HepG2 (cell line): ENCODE results near the gene CARS2. TPM values are rescaled to one million over a fixed set of nuclear protein-coding genes. Genes with fewer than 3 reads are reported as not detected.

ENCODE experiments used
- HNRNPL ChIP-seq: fragments of 200-400 bp; formaldehyde crosslinking; IDR thresholded peaks from 2 replicates; pipeline ENCODE4 v1.6.1; 2017; ENCODE audit warnings: mild to moderate bottlenecking, low read depth, low read length
- JUND ChIP-seq: sonication (generic); formaldehyde crosslinking; IDR thresholded peaks from 2 replicates; pipeline ENCODE4 v1.8.0; 2022; ENCODE audit warnings: mild to moderate bottlenecking, missing genetic modification reagents
- MED1 ChIP-seq: sonication (generic); formaldehyde crosslinking; IDR thresholded peaks from 2 replicates; pipeline ENCODE4 v1.4.0; 2020; ENCODE audit warnings: missing genetic modification reagents
- RBM22 ChIP-seq: fragments of 200-400 bp; formaldehyde crosslinking; optimal IDR thresholded peaks from 2 replicates; pipeline ENCODE3; 2017; ENCODE audit warnings: mild to moderate bottlenecking, low read length, moderate library complexity
- SOX13 ChIP-seq, 3 experiments: fragments of 450-650 bp in 1 of 3; sonication (generic) in 1 of 3; formaldehyde crosslinking in 1 of 3; IDR thresholded peaks in 2 of 3; conservative IDR thresholded peaks in 1 of 3; 2 replicates each; pipeline versions ENCODE4 v1.5.0 to v1.6.1; 2016 to 2020; ENCODE audit warnings: antibody characterized with exemption in 1 of 3, mild to moderate bottlenecking in 1 of 3, missing compliant biosample characterization in 1 of 3, missing genetic modification reagents in 1 of 3, moderate library complexity in 1 of 3
- SP2 ChIP-seq: sonication (generic); formaldehyde crosslinking; IDR thresholded peaks from 2 replicates; pipeline ENCODE4 v1.5.1; 2020; ENCODE audit warnings: mild to moderate bottlenecking, missing genetic modification reagents
- SP5 ChIP-seq: IDR thresholded peaks from 2 replicates; pipeline ENCODE4 v1.6.1; 2016; ENCODE audit warnings: low read depth, borderline replicate concordance
- YEATS4 ChIP-seq: sonication (generic); formaldehyde crosslinking; IDR thresholded peaks from 2 replicates; pipeline ENCODE4 v1.4.0; 2020; ENCODE audit warnings: missing genetic modification reagents, borderline replicate concordance
- ZNF496 ChIP-seq: sonication (generic); formaldehyde crosslinking; IDR thresholded peaks from 2 replicates; pipeline ENCODE4 v1.8.1; 2023; ENCODE audit warnings: mild to moderate bottlenecking, moderate library complexity, missing genetic modification reagents; ENCODE audit not compliant: insufficient replicate concordance
- polyA plus RNA-seq, 8 experiments: library from polyadenylated mRNA; depleted of rRNA in 3 of 8; stranded (reverse) in 7 of 8; unstranded in 1 of 8; fragments of >200 nt; fragmentation: Illumina TruSeq in 4 of 8; extraction: Trizol in 4 of 8; gene quantifications; 2 replicates each; pipeline versions ENCODE4 v1.2.1 to v1.2.3, GENCODE V29; 2011 to 2016; ENCODE audit warnings: low read depth in 4 of 8, missing spikeins in 1 of 8, mixed read lengths in 1 of 8; ENCODE audit not compliant: insufficient read depth in 1 of 8
- total RNA-seq, 5 experiments: library from RNA; depleted of rRNA; stranded (reverse); fragments of >200 nt; fragmentation: Illumina TruSeq; extraction: Trizol; gene quantifications; 2 replicates each; pipeline ENCODE4 v1.2.3, GENCODE V29; 2016; ENCODE audit warnings: low read depth in 1 of 5
- TF ChIP-seq, protein P1 (sequence below): sonication (generic); formaldehyde crosslinking; IDR thresholded peaks from 2 replicates; pipeline ENCODE4 v1.4.0; 2020; ENCODE audit warnings: missing genetic modification reagents
- TF ChIP-seq, protein P2 (sequence below): sonication (generic); formaldehyde crosslinking; IDR thresholded peaks from 2 replicates; pipeline ENCODE4 v1.8.0; 2023; ENCODE audit warnings: mild to moderate bottlenecking, missing genetic modification reagents
- TF ChIP-seq, protein P3 (sequence below): IDR thresholded peaks from 2 replicates; pipeline ENCODE4 v1.6.1; 2016; ENCODE audit warnings: missing biosample characterization, missing genetic modification reagents, low read depth
- TF ChIP-seq, protein P4 (sequence below): sonication (generic); formaldehyde crosslinking; IDR thresholded peaks from 2 replicates; pipeline ENCODE4 v1.4.0; 2020; ENCODE audit warnings: missing genetic modification reagents, borderline replicate concordance
- TF ChIP-seq, protein P5 (sequence below), 2 experiments: sonication (generic) in 1 of 2; formaldehyde crosslinking in 1 of 2; IDR thresholded peaks; 2 replicates each; pipeline versions ENCODE4 v1.4.0 to v1.6.1; 2016 to 2020; ENCODE audit warnings: borderline replicate concordance in 1 of 2, low read depth in 1 of 2, mild to moderate bottlenecking in 1 of 2, missing genetic modification reagents in 1 of 2

CARS2 gene
- total and polyA plus RNA-seq, 2 of the 13 experiments (the other 11 are each of a cell fraction or from before 2014, with no cell fraction given): 41.1 to 59.3 TPM

DNA sequence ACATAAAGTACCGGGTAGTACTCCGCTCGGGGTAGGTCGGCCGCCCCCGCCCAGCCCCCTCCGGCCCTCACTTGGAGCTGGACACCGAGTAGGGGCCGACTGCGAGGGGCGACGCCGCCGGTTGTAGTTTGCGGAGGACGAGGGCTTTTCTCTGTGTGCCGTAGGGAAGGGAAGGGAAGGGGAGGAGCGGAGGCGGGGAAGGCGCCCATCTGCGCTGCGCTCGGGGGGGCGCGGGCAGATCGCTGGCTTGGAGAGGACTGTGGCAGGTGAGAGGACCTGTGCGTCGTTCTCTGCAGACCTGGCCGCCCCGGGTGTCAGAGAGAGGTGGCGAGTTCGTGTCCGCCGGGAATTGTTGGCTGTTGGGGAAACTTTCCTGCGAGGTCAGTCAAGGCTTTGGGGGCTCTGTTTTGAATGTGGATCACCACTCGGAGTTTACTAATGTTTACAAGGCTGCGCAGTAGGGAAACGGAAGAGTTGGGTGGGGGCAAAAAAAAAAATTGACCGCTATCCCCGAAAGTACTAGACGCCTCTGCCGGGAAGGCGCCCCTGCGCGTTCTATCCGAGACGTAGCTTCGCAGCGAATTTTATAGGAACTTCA, 9.0 kb upstream of the CARS2 start (continued):
- TF ChIP-seq SP5 (peak; percentile 62; the same call in 1 of the 2 replicates), MED1 (peak; percentile 55), HNRNPL (0 out of 2 replicates have a peak, but pooled peaks have one; percentile 27), SOX13 (IDR thresholded peaks at IDR 0.05) (no peak; the same call in 1 of the 2 replicates), SOX13 (CRISPR knock-in tag; conservative IDR thresholded peaks at IDR 0.05 in 1 of 2, IDR thresholded peaks at IDR 0.05 in 1 of 2) (peak in 1 of 2 experiments; percentile 16; a peak in 1 of 4 replicates), ZNF496 (CRISPR knock-in tag) (no peak), YEATS4 (CRISPR knock-in tag) (peak; percentile 16; the same call in 1 of the 2 replicates), RBM22 (peak; percentile 95), SP2 (CRISPR knock-in tag) (no peak), JUND (no peak)
- TF ChIP-seq, protein P1, sequence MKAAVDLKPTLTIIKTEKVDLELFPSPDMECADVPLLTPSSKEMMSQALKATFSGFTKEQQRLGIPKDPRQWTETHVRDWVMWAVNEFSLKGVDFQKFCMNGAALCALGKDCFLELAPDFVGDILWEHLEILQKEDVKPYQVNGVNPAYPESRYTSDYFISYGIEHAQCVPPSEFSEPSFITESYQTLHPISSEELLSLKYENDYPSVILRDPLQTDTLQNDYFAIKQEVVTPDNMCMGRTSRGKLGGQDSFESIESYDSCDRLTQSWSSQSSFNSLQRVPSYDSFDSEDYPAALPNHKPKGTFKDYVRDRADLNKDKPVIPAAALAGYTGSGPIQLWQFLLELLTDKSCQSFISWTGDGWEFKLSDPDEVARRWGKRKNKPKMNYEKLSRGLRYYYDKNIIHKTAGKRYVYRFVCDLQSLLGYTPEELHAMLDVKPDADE (CRISPR knock-in tag): no peak
- TF ChIP-seq, protein P2, sequence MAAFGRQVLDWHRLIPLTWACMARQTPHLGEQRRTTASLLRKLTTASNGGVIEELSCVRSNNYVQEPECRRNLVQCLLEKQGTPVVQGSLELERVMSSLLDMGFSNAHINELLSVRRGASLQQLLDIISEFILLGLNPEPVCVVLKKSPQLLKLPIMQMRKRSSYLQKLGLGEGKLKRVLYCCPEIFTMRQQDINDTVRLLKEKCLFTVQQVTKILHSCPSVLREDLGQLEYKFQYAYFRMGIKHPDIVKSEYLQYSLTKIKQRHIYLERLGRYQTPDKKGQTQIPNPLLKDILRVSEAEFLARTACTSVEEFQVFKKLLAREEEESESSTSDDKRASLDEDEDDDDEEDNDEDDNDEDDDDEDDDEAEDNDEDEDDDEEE (CRISPR knock-in tag): 0 out of 2 replicates have a peak, but pooled peaks have one; percentile 54
- TF ChIP-seq, protein P3, sequence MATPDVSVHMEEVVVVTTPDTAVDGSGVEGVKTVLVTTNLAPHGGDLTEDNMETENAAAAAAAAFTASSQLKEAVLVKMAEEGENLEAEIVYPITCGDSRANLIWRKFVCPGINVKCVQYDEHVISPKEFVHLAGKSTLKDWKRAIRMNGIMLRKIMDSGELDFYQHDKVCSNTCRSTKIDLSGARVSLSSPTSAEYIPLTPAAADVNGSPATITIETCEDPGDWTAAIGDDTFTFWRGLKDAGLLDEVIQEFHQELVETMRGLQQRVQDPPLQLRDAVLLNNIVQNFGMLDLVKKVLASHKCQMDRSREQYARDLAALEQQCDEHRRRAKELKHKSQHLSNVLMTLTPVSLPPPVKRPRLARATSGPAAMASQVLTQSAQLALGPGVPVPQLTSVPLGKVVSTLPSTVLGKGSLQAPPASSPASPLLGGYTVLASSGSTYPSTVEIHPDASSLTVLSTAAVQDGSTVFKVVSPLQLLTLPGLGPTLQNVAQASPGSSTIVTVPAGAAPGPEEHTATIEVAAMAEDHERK (CRISPR knock-in tag): no peak
- TF ChIP-seq, protein P4, sequence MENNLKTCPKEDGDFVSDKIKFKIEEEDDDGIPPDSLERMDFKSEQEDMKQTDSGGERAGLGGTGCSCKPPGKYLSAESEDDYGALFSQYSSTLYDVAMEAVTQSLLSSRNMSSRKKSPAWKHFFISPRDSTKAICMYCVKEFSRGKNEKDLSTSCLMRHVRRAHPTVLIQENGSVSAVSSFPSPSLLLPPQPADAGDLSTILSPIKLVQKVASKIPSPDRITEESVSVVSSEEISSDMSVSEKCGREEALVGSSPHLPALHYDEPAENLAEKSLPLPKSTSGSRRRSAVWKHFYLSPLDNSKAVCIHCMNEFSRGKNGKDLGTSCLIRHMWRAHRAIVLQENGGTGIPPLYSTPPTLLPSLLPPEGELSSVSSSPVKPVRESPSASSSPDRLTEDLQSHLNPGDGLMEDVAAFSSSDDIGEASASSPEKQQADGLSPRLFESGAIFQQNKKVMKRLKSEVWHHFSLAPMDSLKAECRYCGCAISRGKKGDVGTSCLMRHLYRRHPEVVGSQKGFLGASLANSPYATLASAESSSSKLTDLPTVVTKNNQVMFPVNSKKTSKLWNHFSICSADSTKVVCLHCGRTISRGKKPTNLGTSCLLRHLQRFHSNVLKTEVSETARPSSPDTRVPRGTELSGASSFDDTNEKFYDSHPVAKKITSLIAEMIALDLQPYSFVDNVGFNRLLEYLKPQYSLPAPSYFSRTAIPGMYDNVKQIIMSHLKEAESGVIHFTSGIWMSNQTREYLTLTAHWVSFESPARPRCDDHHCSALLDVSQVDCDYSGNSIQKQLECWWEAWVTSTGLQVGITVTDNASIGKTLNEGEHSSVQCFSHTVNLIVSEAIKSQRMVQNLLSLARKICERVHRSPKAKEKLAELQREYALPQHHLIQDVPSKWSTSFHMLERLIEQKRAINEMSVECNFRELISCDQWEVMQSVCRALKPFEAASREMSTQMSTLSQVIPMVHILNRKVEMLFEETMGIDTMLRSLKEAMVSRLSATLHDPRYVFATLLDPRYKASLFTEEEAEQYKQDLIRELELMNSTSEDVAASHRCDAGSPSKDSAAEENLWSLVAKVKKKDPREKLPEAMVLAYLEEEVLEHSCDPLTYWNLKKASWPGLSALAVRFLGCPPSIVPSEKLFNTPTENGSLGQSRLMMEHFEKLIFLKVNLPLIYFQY (CRISPR knock-in tag): no peak
- TF ChIP-seq, protein P5, sequence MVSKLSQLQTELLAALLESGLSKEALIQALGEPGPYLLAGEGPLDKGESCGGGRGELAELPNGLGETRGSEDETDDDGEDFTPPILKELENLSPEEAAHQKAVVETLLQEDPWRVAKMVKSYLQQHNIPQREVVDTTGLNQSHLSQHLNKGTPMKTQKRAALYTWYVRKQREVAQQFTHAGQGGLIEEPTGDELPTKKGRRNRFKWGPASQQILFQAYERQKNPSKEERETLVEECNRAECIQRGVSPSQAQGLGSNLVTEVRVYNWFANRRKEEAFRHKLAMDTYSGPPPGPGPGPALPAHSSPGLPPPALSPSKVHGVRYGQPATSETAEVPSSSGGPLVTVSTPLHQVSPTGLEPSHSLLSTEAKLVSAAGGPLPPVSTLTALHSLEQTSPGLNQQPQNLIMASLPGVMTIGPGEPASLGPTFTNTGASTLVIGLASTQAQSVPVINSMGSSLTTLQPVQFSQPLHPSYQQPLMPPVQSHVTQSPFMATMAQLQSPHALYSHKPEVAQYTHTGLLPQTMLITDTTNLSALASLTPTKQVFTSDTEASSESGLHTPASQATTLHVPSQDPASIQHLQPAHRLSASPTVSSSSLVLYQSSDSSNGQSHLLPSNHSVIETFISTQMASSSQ (IDR thresholded peaks at IDR 0.05; ENCODE audit: low read depth): no peak
- TF ChIP-seq, protein P5 (CRISPR knock-in tag; IDR thresholded peaks at IDR 0.05; ENCODE audit: borderline replicate concordance): 0 out of 2 replicates have a peak, but pooled peaks have one; percentile 44
